Measurements from ENCODE around the gene MBOAT1.

GRCh38 chr6:20156824-20157223 lies 55.4 kb downstream of the MBOAT1 start:
- TF ChIP-seq ZNF274 (IDR thresholded peaks at IDR 0.05; ENCODE audit: low read length) (no peak), ZNF274 (tag by site-specific recombination; IDR thresholded peaks at IDR 0.05; ENCODE audit: borderline replicate concordance) (no peak), PATZ1 (tag by site-specific recombination; IDR thresholded peaks at IDR 0.05) (no peak), ZNF175 (tag by site-specific recombination; IDR thresholded peaks at IDR 0.05) (no peak), CTCF (tag by site-specific recombination; IDR thresholded peaks at IDR 0.05) (no peak), ZEB2 (tag by site-specific recombination; IDR thresholded peaks at IDR 0.05) (no peak)

All from HEK293 (cell line).